ENCODE measurements around the gene CCL19.

The CCL19 gene

GRCh38 chr9:34662526-34663302 is 28.4 kb downstream of the CCL19 start, which contains the start of gene CCL27:
Gene CCL27, minus strand, starts transcription at chr9:34662657. Its CDS starts 24 bp downstream, at chr9:34662633.
- DNase-seq (ENCODE audit: low spot score) = no peak

- DNase-seq (ENCODE audit: low spot score) = no peak
These were observed 31.4 kb downstream of the CCL19 start for GRCh38 chr9:34659592-34660253.

- no peak for DNase-seq (ENCODE audit: low spot score)
These were observed 32.6 kb downstream of the CCL19 start for GRCh38 chr9:34658461-34658860.

GRCh38 chr9:34656992-34657391 is 34.1 kb downstream of the CCL19 start:
- DNase-seq (ENCODE audit: low spot score) = no peak

- no peak for DNase-seq (ENCODE audit: low spot score)
These were observed 35.7 kb downstream of the CCL19 start for GRCh38 chr9:34655394-34655793.

- DNase-seq (ENCODE audit: low spot score) = no peak
These were observed 36.6 kb downstream of the CCL19 start for GRCh38 chr9:34654323-34655051.

GRCh38 chr9:34653151-34654072 is 37.7 kb downstream of the CCL19 start:
- no peak for DNase-seq (ENCODE audit: low spot score)

GRCh38 chr9:34652602-34653000 is 38.5 kb downstream of the CCL19 start:
- no peak for DNase-seq (ENCODE audit: low spot score)

- DNase-seq (ENCODE audit: low spot score) = peak; percentile 71
These were observed 39.0 kb downstream of the CCL19 start, which contains the start of gene IL11RA for GRCh38 chr9:34651876-34652601. Gene IL11RA, plus strand, starts transcription at chr9:34652185. Its CDS starts 3,033 bp downstream, at chr9:34655218.

- DNase-seq (ENCODE audit: low spot score) = no peak
These were observed 39.8 kb downstream of the CCL19 start for GRCh38 chr9:34651321-34651720.

GRCh38 chr9:34650816-34651215 is 40.3 kb downstream of the CCL19 start:
- no peak for DNase-seq (ENCODE audit: low spot score)

- DNase-seq (ENCODE audit: low spot score) = no peak
These were observed 42.4 kb downstream of the CCL19 start for GRCh38 chr9:34648673-34649072.

GRCh38 chr9:34647651-34648050 is 43.4 kb downstream of the CCL19 start:
- DNase-seq (ENCODE audit: low spot score) = no peak

GRCh38 chr9:34647084-34647403 is 44.0 kb downstream of the CCL19 start:
- DNase-seq (ENCODE audit: low spot score) = no peak

- DNase-seq (ENCODE audit: low spot score) = peak; percentile 87
These were observed 44.6 kb downstream of the CCL19 start, which contains the start of gene GALT for GRCh38 chr9:34646211-34647083. Gene GALT, plus strand, starts transcription at chr9:34646675. Its CDS starts 30 bp downstream, at chr9:34646705.

- no peak for DNase-seq (ENCODE audit: low spot score)
These were observed 46.2 kb downstream of the CCL19 start for GRCh38 chr9:34644766-34645314.

- no peak for DNase-seq (ENCODE audit: low spot score)
These were observed 48.4 kb downstream of the CCL19 start for GRCh38 chr9:34642679-34643078.
